HCT116 (cell line): ENCODE results near the gene F2R. TPM values are rescaled to one million over a fixed set of nuclear protein-coding genes. Genes with fewer than 3 reads are reported as not detected.

ENCODE experiments used
- ATAC-seq: fragments of 200-7000 bp; cut with Tn5 transposase; 2 replicates; pipeline ENCODE4 v1.9.1; 2020; ENCODE audit warnings: mild to moderate bottlenecking, moderate library complexity
- BruUV-seq: library from RNA; stranded (reverse); fragments of 400-500 nt; replicated peaks from 2 replicates; lab custom pipeline; 2021; lab: Mats Ljungman, UMichigan
- CTCF ChIA-PET: fragments of 300-600 bp; sonication (Branson Sonifier 250); formaldehyde crosslinking; loops from one replicate; lab custom pipeline; 2021; ENCODE audit warnings: antibody characterized with exemption; lab: Charles Lee
- POLR2A ChIA-PET: fragments of 300-600, 350-600 bp; sonication (Branson Sonifier 250); formaldehyde crosslinking; loops from one replicate; lab custom pipeline; 2021; ENCODE audit warnings: antibody characterized with exemption; lab: Charles Lee
- RAD21 ChIA-PET, 2 experiments: fragments of 300-600 bp; sonication (Branson Sonifier 250); formaldehyde crosslinking; loops; one replicate each; lab custom pipeline; 2023; ENCODE audit warnings: low total read pairs in 2 of 2; ENCODE audit not compliant: uncharacterized antibody in 2 of 2, unreplicated experiment in 2 of 2, low non-redundant PET in 1 of 2; lab: Charles Lee
- DNase-seq: peaks from one replicate; pipeline ENCODE4 v3.0.0-alpha.2; 2010; ENCODE audit warnings: low read depth, low spot score
- H2AFZ ChIP-seq: fragments of 200-600 bp; shearing (Covaris generic), sonication (generic); 2 replicates; pipeline ENCODE4 v1.6.1; 2017; ENCODE audit warnings: low read depth, mixed run types, mixed read lengths, antibody characterized with exemption, low read length; ENCODE audit not compliant: poor library complexity, severe bottlenecking
- H3K27ac ChIP-seq: 2 replicates; pipeline ENCODE4 v1.5.1; 2012; ENCODE audit warnings: low read depth, low read length
- H3K27me3 ChIP-seq: fragments of 200-600 bp; sonication (generic); 2 replicates; pipeline ENCODE4 v1.6.1; 2016; ENCODE audit warnings: mixed run types, low read length, mixed read lengths; ENCODE audit not compliant: insufficient read depth
- H3K36me3 ChIP-seq, 2 experiments: fragments of 200-500 bp in 1 of 2; fragments of 200-600 bp in 1 of 2; sonication (Bioruptor generic) in 1 of 2; sonication (generic) in 1 of 2; 2 replicates each; pipeline versions ENCODE4 v1.5.1 to v1.6.1; 2014 to 2016; ENCODE audit warnings: low read length in 2 of 2, inconsistent platforms in 1 of 2, mixed read lengths in 1 of 2, mixed run types in 1 of 2; ENCODE audit not compliant: insufficient read depth in 2 of 2, control insufficient read depth in 1 of 2
- H3K4me1 ChIP-seq, 2 experiments: fragments of 200-600 bp in 1 of 2; sonication (generic) in 1 of 2; 2 replicates each; pipeline versions ENCODE4 v1.5.1 to v1.6.1; 2012 to 2017; ENCODE audit warnings: low read length in 2 of 2, inconsistent platforms in 1 of 2, mild to moderate bottlenecking in 1 of 2, mixed read lengths in 1 of 2, mixed run types in 1 of 2, moderate library complexity in 1 of 2; ENCODE audit not compliant: insufficient read depth in 2 of 2, control insufficient read depth in 1 of 2
- H3K4me2 ChIP-seq: fragments of 200-600 bp; sonication (generic); 2 replicates; pipeline ENCODE4 v1.6.1; 2017; ENCODE audit warnings: mixed run types, low read length, mixed read lengths
- H3K4me3 ChIP-seq, 2 experiments: fragments of 200-600 bp in 1 of 2; sonication (generic) in 1 of 2; replicated peaks in 1 of 2; 2 replicates each; pipeline ENCODE4 v1.5.1; 2011 to 2016; ENCODE audit warnings: low read length in 2 of 2, control low read depth in 1 of 2, low read depth in 1 of 2, mild to moderate bottlenecking in 1 of 2, mixed read lengths in 1 of 2, mixed run types in 1 of 2
- H3K79me2 ChIP-seq: fragments of 200-600 bp; sonication (generic); 2 replicates; pipeline ENCODE4 v1.6.1; 2017; ENCODE audit warnings: mild to moderate bottlenecking, mixed run types, low read length, moderate library complexity, mixed read lengths; ENCODE audit not compliant: insufficient read depth
- H3K9ac ChIP-seq: fragments of 200-600 bp; sonication (generic); 2 replicates; pipeline ENCODE4 v1.6.1; 2016; ENCODE audit warnings: low read length, mixed read lengths
- H3K9me2 ChIP-seq: fragments of 200-600 bp; sonication (generic), shearing (Covaris generic); 2 replicates; pipeline ENCODE4 v1.6.1; 2017; ENCODE audit warnings: mixed run types, mild to moderate bottlenecking, moderate library complexity; ENCODE audit not compliant: insufficient read depth
- H3K9me3 ChIP-seq, 2 experiments: fragments of 200-500 bp in 1 of 2; fragments of 200-600 bp in 1 of 2; sonication (Bioruptor generic) in 1 of 2; sonication (generic) in 1 of 2; 2 replicates each; pipeline ENCODE4 v1.6.1; 2014 to 2017; ENCODE audit warnings: low read length in 2 of 2, mixed read lengths in 2 of 2, inconsistent platforms in 1 of 2, low read depth in 1 of 2, mild to moderate bottlenecking in 1 of 2, mixed run types in 1 of 2, moderate library complexity in 1 of 2; ENCODE audit not compliant: control insufficient read depth in 1 of 2, insufficient read depth in 1 of 2
- H4K20me1 ChIP-seq: fragments of 200-600 bp; sonication (generic), shearing (Covaris generic); 2 replicates; pipeline ENCODE4 v1.6.1; 2017; ENCODE audit warnings: mixed run types, mild to moderate bottlenecking, moderate library complexity; ENCODE audit not compliant: insufficient read depth
- CBX3 ChIP-seq: IDR thresholded peaks from 2 replicates; pipeline ENCODE4 v1.6.1; 2012; ENCODE audit warnings: low read depth
- ELF1 ChIP-seq: IDR thresholded peaks from 2 replicates; pipeline ENCODE4 v1.6.1; 2012; ENCODE audit warnings: low read depth, borderline replicate concordance
- EZH2phosphoT487 ChIP-seq: fragments of 200-600 bp; IDR thresholded peaks from 2 replicates; pipeline ENCODE4 v1.6.1; 2018; ENCODE audit warnings: antibody characterized with exemption, borderline replicate concordance
- FOSL1 ChIP-seq: IDR thresholded peaks from 2 replicates; pipeline ENCODE4 v1.6.1; 2012; ENCODE audit warnings: low read depth
- JUND ChIP-seq: IDR thresholded peaks from 2 replicates; pipeline ENCODE4 v1.6.1; 2012
- MAX ChIP-seq: IDR thresholded peaks from 2 replicates; pipeline ENCODE4 v1.6.1; 2012
- POLR2A ChIP-seq: IDR thresholded peaks from 2 replicates; pipeline ENCODE4 v1.7.0; 2011; ENCODE audit warnings: borderline replicate concordance; ENCODE audit not compliant: insufficient read depth, insufficient read length; ENCODE audit errors: extremely low read depth
- RAD21 ChIP-seq: IDR thresholded peaks from 2 replicates; pipeline ENCODE4 v1.6.1; 2012; ENCODE audit warnings: low read depth, mild to moderate bottlenecking
- SIN3A ChIP-seq: IDR thresholded peaks from 2 replicates; pipeline ENCODE4 v1.6.1; 2012; ENCODE audit warnings: low read depth
- SP1 ChIP-seq: IDR thresholded peaks from 2 replicates; pipeline ENCODE4 v1.6.1; 2012; ENCODE audit warnings: low read depth
- TCF7L2 ChIP-seq: IDR thresholded peaks from 2 replicates; pipeline ENCODE4 v1.7.0; 2011; ENCODE audit warnings: borderline replicate concordance, inconsistent platforms; ENCODE audit not compliant: insufficient read depth, insufficient read length; ENCODE audit errors: extremely low read depth
- ZFX ChIP-seq: fragments of 450-650 bp; IDR thresholded peaks from 2 replicates; pipeline ENCODE4 v1.6.1; 2017
- intact Hi-C: fragments of 100-400 bp; cut with micrococcal nuclease; formaldehyde crosslinking; loops from 2 replicates; pipeline ENCODE4 v1.10.0; 2022
- total RNA-seq: library from RNA; stranded (reverse); gene quantifications from one replicate; pipeline ENCODE4 v1.2.1, GENCODE V29; 2021; ENCODE audit not compliant: unreplicated experiment
- TF ChIP-seq, protein P1 (sequence below): IDR thresholded peaks from 2 replicates; pipeline ENCODE4 v1.6.1; 2011; ENCODE audit warnings: mild to moderate bottlenecking, low read length, moderate library complexity; ENCODE audit not compliant: insufficient replicate concordance; ENCODE audit errors: extremely low read depth
- TF ChIP-seq, protein P2 (sequence below): IDR thresholded peaks from 2 replicates; pipeline ENCODE4 v1.6.1; 2012; ENCODE audit warnings: low read depth

The F2R gene
- total RNA-seq, 1 experiment from 2014 or later, result 16.6 TPM

DNA sequence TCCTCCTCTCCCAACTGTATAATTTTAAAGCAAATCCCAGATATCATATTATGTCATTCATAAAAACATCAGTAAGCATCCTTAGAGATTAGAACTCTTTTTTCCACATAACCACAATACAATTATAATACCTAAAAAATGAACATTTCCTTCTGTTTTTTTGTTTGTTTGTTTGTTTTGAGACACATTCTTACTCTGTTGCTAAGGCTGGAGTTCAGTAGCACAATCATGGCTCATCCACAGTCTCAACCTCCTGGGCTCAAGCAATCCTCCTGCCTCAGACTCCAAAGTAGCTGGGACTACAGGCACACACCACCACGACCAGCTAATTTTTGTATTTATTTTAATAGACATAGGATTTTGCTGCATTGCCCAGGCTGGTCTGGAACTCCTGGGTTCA, 8.0 kb downstream of the F2R start:
- ChIA-PET CTCF (no interaction called here), POLR2A (no interaction called here), RAD21 (no interaction called here)
- H2AFZ ChIP-seq, result no peak overlapping the region
- intact Hi-C loops, result no loop called here
- H3K4me1 ChIP-seq, result no peaks in the 10 kb centered on the region; a peak in 1 of 4 replicates
- H3K9me2 ChIP-seq, result no peaks in the 10 kb centered on the region
- no peak overlapping the region for H3K4me3 ChIP-seq
- no TSS peak for BruUV-seq
- no peak overlapping the region for H3K9ac ChIP-seq
- ATAC-seq, result no peak
- no peak for TF ChIP-seq TCF7L2
- TF ChIP-seq POLR2A, result no peak
- TF ChIP-seq EZH2phosphoT487, result no peak
- TF ChIP-seq SP1, result no peak
- no peak for TF ChIP-seq ELF1
- TF ChIP-seq MAX, result no peak
- TF ChIP-seq, protein P1, sequence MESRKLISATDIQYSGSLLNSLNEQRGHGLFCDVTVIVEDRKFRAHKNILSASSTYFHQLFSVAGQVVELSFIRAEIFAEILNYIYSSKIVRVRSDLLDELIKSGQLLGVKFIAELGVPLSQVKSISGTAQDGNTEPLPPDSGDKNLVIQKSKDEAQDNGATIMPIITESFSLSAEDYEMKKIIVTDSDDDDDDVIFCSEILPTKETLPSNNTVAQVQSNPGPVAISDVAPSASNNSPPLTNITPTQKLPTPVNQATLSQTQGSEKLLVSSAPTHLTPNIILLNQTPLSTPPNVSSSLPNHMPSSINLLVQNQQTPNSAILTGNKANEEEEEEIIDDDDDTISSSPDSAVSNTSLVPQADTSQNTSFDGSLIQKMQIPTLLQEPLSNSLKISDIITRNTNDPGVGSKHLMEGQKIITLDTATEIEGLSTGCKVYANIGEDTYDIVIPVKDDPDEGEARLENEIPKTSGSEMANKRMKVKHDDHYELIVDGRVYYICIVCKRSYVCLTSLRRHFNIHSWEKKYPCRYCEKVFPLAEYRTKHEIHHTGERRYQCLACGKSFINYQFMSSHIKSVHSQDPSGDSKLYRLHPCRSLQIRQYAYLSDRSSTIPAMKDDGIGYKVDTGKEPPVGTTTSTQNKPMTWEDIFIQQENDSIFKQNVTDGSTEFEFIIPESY, result no peak
- no peak for TF ChIP-seq RAD21
- TF ChIP-seq FOSL1, result no peak
- TF ChIP-seq JUND, result no peak
- no peak for TF ChIP-seq SIN3A
- no peak for TF ChIP-seq CBX3
- TF ChIP-seq, protein P2, sequence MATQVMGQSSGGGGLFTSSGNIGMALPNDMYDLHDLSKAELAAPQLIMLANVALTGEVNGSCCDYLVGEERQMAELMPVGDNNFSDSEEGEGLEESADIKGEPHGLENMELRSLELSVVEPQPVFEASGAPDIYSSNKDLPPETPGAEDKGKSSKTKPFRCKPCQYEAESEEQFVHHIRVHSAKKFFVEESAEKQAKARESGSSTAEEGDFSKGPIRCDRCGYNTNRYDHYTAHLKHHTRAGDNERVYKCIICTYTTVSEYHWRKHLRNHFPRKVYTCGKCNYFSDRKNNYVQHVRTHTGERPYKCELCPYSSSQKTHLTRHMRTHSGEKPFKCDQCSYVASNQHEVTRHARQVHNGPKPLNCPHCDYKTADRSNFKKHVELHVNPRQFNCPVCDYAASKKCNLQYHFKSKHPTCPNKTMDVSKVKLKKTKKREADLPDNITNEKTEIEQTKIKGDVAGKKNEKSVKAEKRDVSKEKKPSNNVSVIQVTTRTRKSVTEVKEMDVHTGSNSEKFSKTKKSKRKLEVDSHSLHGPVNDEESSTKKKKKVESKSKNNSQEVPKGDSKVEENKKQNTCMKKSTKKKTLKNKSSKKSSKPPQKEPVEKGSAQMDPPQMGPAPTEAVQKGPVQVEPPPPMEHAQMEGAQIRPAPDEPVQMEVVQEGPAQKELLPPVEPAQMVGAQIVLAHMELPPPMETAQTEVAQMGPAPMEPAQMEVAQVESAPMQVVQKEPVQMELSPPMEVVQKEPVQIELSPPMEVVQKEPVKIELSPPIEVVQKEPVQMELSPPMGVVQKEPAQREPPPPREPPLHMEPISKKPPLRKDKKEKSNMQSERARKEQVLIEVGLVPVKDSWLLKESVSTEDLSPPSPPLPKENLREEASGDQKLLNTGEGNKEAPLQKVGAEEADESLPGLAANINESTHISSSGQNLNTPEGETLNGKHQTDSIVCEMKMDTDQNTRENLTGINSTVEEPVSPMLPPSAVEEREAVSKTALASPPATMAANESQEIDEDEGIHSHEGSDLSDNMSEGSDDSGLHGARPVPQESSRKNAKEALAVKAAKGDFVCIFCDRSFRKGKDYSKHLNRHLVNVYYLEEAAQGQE, result no peak
- no peak for TF ChIP-seq ZFX
- no peaks in the 10 kb centered on the region for H3K27me3 ChIP-seq
- H3K4me2 ChIP-seq, result no peak overlapping the region
- no peak for DNase-seq
- peaks cover 8% of the 10 kb centered on the region for H3K79me2 ChIP-seq
- H4K20me1 ChIP-seq, result no peaks in the 10 kb centered on the region
- no peaks in the 10 kb centered on the region; a peak in 1 of 4 replicates for H3K36me3 ChIP-seq
- H3K9me3 ChIP-seq, result no peaks in the 10 kb centered on the region
- no peak overlapping the region for H3K27ac ChIP-seq
